HCT116 (cell line): ENCODE data around the gene LURAP1L. TPM values are rescaled to one million over a fixed set of nuclear protein-coding genes. Genes with fewer than 3 reads are reported as not detected.

Experiments
- ATAC-seq: fragments of 200-7000 bp; cut with Tn5 transposase; 2 replicates; pipeline ENCODE4 v1.9.1; 2020; ENCODE audit warnings: mild to moderate bottlenecking, moderate library complexity
- BruUV-seq: library from RNA; stranded (reverse); fragments of 400-500 nt; replicated peaks from 2 replicates; lab custom pipeline; 2021; lab: Mats Ljungman, UMichigan
- CTCF ChIA-PET: fragments of 300-600 bp; sonication (Branson Sonifier 250); formaldehyde crosslinking; loops from one replicate; lab custom pipeline; 2021; ENCODE audit warnings: antibody characterized with exemption; lab: Charles Lee
- POLR2A ChIA-PET: fragments of 300-600, 350-600 bp; sonication (Branson Sonifier 250); formaldehyde crosslinking; loops from one replicate; lab custom pipeline; 2021; ENCODE audit warnings: antibody characterized with exemption; lab: Charles Lee
- RAD21 ChIA-PET, 2 experiments: fragments of 300-600 bp; sonication (Branson Sonifier 250); formaldehyde crosslinking; loops; one replicate each; lab custom pipeline; 2023; ENCODE audit warnings: low total read pairs in 2 of 2; ENCODE audit not compliant: uncharacterized antibody in 2 of 2, unreplicated experiment in 2 of 2, low non-redundant PET in 1 of 2; lab: Charles Lee
- DNase-seq: peaks from one replicate; pipeline ENCODE4 v3.0.0-alpha.2; 2010; ENCODE audit warnings: low read depth, low spot score
- H2AFZ ChIP-seq: fragments of 200-600 bp; shearing (Covaris generic), sonication (generic); 2 replicates; pipeline ENCODE4 v1.6.1; 2017; ENCODE audit warnings: low read depth, mixed run types, mixed read lengths, antibody characterized with exemption, low read length; ENCODE audit not compliant: poor library complexity, severe bottlenecking
- H3K27ac ChIP-seq: 2 replicates; pipeline ENCODE4 v1.5.1; 2012; ENCODE audit warnings: low read depth, low read length
- H3K27me3 ChIP-seq: fragments of 200-600 bp; sonication (generic); 2 replicates; pipeline ENCODE4 v1.6.1; 2016; ENCODE audit warnings: mixed run types, low read length, mixed read lengths; ENCODE audit not compliant: insufficient read depth
- H3K36me3 ChIP-seq, 2 experiments: fragments of 200-500 bp in 1 of 2; fragments of 200-600 bp in 1 of 2; sonication (Bioruptor generic) in 1 of 2; sonication (generic) in 1 of 2; 2 replicates each; pipeline versions ENCODE4 v1.5.1 to v1.6.1; 2014 to 2016; ENCODE audit warnings: low read length in 2 of 2, inconsistent platforms in 1 of 2, mixed read lengths in 1 of 2, mixed run types in 1 of 2; ENCODE audit not compliant: insufficient read depth in 2 of 2, control insufficient read depth in 1 of 2
- H3K4me1 ChIP-seq, 2 experiments: fragments of 200-600 bp in 1 of 2; sonication (generic) in 1 of 2; 2 replicates each; pipeline versions ENCODE4 v1.5.1 to v1.6.1; 2012 to 2017; ENCODE audit warnings: low read length in 2 of 2, inconsistent platforms in 1 of 2, mild to moderate bottlenecking in 1 of 2, mixed read lengths in 1 of 2, mixed run types in 1 of 2, moderate library complexity in 1 of 2; ENCODE audit not compliant: insufficient read depth in 2 of 2, control insufficient read depth in 1 of 2
- H3K4me2 ChIP-seq: fragments of 200-600 bp; sonication (generic); 2 replicates; pipeline ENCODE4 v1.6.1; 2017; ENCODE audit warnings: mixed run types, low read length, mixed read lengths
- H3K4me3 ChIP-seq, 2 experiments: fragments of 200-600 bp in 1 of 2; sonication (generic) in 1 of 2; replicated peaks in 1 of 2; 2 replicates each; pipeline ENCODE4 v1.5.1; 2011 to 2016; ENCODE audit warnings: low read length in 2 of 2, control low read depth in 1 of 2, low read depth in 1 of 2, mild to moderate bottlenecking in 1 of 2, mixed read lengths in 1 of 2, mixed run types in 1 of 2
- H3K79me2 ChIP-seq: fragments of 200-600 bp; sonication (generic); 2 replicates; pipeline ENCODE4 v1.6.1; 2017; ENCODE audit warnings: mild to moderate bottlenecking, mixed run types, low read length, moderate library complexity, mixed read lengths; ENCODE audit not compliant: insufficient read depth
- H3K9ac ChIP-seq: fragments of 200-600 bp; sonication (generic); 2 replicates; pipeline ENCODE4 v1.6.1; 2016; ENCODE audit warnings: low read length, mixed read lengths
- H3K9me2 ChIP-seq: fragments of 200-600 bp; sonication (generic), shearing (Covaris generic); 2 replicates; pipeline ENCODE4 v1.6.1; 2017; ENCODE audit warnings: mixed run types, mild to moderate bottlenecking, moderate library complexity; ENCODE audit not compliant: insufficient read depth
- H3K9me3 ChIP-seq, 2 experiments: fragments of 200-500 bp in 1 of 2; fragments of 200-600 bp in 1 of 2; sonication (Bioruptor generic) in 1 of 2; sonication (generic) in 1 of 2; 2 replicates each; pipeline ENCODE4 v1.6.1; 2014 to 2017; ENCODE audit warnings: low read length in 2 of 2, mixed read lengths in 2 of 2, inconsistent platforms in 1 of 2, low read depth in 1 of 2, mild to moderate bottlenecking in 1 of 2, mixed run types in 1 of 2, moderate library complexity in 1 of 2; ENCODE audit not compliant: control insufficient read depth in 1 of 2, insufficient read depth in 1 of 2
- H4K20me1 ChIP-seq: fragments of 200-600 bp; sonication (generic), shearing (Covaris generic); 2 replicates; pipeline ENCODE4 v1.6.1; 2017; ENCODE audit warnings: mixed run types, mild to moderate bottlenecking, moderate library complexity; ENCODE audit not compliant: insufficient read depth
- ELF1 ChIP-seq: IDR thresholded peaks from 2 replicates; pipeline ENCODE4 v1.6.1; 2012; ENCODE audit warnings: low read depth, borderline replicate concordance
- EZH2 ChIP-seq: fragments of 200-600 bp; sonication (generic); IDR thresholded peaks from 2 replicates; pipeline ENCODE4 v1.6.1; 2017; ENCODE audit warnings: antibody characterized with exemption, mixed run types
- EZH2phosphoT487 ChIP-seq: fragments of 200-600 bp; IDR thresholded peaks from 2 replicates; pipeline ENCODE4 v1.6.1; 2018; ENCODE audit warnings: antibody characterized with exemption, borderline replicate concordance
- POLR2A ChIP-seq: IDR thresholded peaks from 2 replicates; pipeline ENCODE4 v1.7.0; 2011; ENCODE audit warnings: borderline replicate concordance; ENCODE audit not compliant: insufficient read depth, insufficient read length; ENCODE audit errors: extremely low read depth
- RAD21 ChIP-seq: IDR thresholded peaks from 2 replicates; pipeline ENCODE4 v1.6.1; 2012; ENCODE audit warnings: low read depth, mild to moderate bottlenecking
- SIN3A ChIP-seq: IDR thresholded peaks from 2 replicates; pipeline ENCODE4 v1.6.1; 2012; ENCODE audit warnings: low read depth
- ZFX ChIP-seq: fragments of 450-650 bp; IDR thresholded peaks from 2 replicates; pipeline ENCODE4 v1.6.1; 2017
- intact Hi-C: fragments of 100-400 bp; cut with micrococcal nuclease; formaldehyde crosslinking; loops from 2 replicates; pipeline ENCODE4 v1.10.0; 2022
- total RNA-seq: library from RNA; stranded (reverse); gene quantifications from one replicate; pipeline ENCODE4 v1.2.1, GENCODE V29; 2021; ENCODE audit not compliant: unreplicated experiment
- TF ChIP-seq, protein P1 (sequence below): IDR thresholded peaks from 2 replicates; pipeline ENCODE4 v1.6.1; 2012
- TF ChIP-seq, protein P2 (sequence below), 3 experiments: fragments of 200-600 bp in 1 of 3; sonication (generic) in 1 of 3; IDR thresholded peaks in 2 of 3; conservative IDR thresholded peaks in 1 of 3; 2 replicates each; pipeline ENCODE4 v1.5.1; 2012 to 2017; ENCODE audit warnings: low read depth in 2 of 3, low read length in 2 of 3, antibody characterized with exemption in 1 of 3, borderline replicate concordance in 1 of 3, control low read depth in 1 of 3, mild to moderate bottlenecking in 1 of 3, mixed read lengths in 1 of 3, mixed run types in 1 of 3, moderate library complexity in 1 of 3; ENCODE audit not compliant: insufficient read depth in 1 of 3
- TF ChIP-seq, protein P3 (sequence below): IDR thresholded peaks from 2 replicates; pipeline ENCODE4 v1.6.1; 2011; ENCODE audit warnings: mild to moderate bottlenecking, low read length, moderate library complexity; ENCODE audit not compliant: insufficient replicate concordance; ENCODE audit errors: extremely low read depth

Gene LURAP1L
- total RNA-seq, 1 experiment from 2014 or later = 13.3 TPM

DNA sequence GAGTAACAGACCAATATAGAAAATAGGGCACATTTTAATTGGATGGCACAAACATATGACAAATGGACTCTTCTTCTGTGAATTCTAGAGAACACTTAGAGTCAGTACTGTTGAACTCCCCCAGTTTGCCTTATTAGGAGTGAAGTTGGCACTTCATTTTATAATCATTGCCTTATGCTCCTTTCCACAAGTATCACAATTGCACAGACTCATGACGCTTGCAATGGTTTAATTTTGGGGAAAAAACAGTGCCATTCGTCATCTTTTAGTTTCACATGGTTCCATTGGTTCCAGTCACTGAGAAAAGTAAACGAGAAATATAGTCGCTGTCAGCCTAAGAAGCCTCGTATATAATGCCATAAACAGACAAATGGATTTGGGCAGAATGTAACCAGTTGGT lies 71.2 kb downstream of the LURAP1L start:
- TF ChIP-seq, protein P1, sequence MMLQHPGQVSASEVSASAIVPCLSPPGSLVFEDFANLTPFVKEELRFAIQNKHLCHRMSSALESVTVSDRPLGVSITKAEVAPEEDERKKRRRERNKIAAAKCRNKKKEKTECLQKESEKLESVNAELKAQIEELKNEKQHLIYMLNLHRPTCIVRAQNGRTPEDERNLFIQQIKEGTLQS = no peak
- TF ChIP-seq EZH2phosphoT487 (no peak), RAD21 (no peak), ZFX (no peak)
- TF ChIP-seq, all 23 proteins: peak for 0
- ChIA-PET POLR2A (no interaction called here), CTCF (no interaction called here), RAD21 (no interaction called here)
- no peak overlapping the region for H3K9ac ChIP-seq
- DNase-seq = no peak
- H3K9me2 ChIP-seq = 0 out of 2 replicates have a peak, but pooled peaks cover 4% of the 10 kb centered on the region
- no peak overlapping the region for H3K4me3 ChIP-seq
- no TSS peak for BruUV-seq
- intact Hi-C loops = no loop called here
- no peak overlapping the region for H2AFZ ChIP-seq
- H3K79me2 ChIP-seq = no peaks in the 10 kb centered on the region
- no peaks in the 10 kb centered on the region for H3K27me3 ChIP-seq
- H3K36me3 ChIP-seq = no peaks in the 10 kb centered on the region
- no peak overlapping the region for H3K27ac ChIP-seq
- H3K9me3 ChIP-seq = no peaks in the 10 kb centered on the region
- ATAC-seq = no peak
- no peak overlapping the region for H3K4me2 ChIP-seq
- no peaks in the 10 kb centered on the region for H4K20me1 ChIP-seq
- no peaks in the 10 kb centered on the region for H3K4me1 ChIP-seq

DNA sequence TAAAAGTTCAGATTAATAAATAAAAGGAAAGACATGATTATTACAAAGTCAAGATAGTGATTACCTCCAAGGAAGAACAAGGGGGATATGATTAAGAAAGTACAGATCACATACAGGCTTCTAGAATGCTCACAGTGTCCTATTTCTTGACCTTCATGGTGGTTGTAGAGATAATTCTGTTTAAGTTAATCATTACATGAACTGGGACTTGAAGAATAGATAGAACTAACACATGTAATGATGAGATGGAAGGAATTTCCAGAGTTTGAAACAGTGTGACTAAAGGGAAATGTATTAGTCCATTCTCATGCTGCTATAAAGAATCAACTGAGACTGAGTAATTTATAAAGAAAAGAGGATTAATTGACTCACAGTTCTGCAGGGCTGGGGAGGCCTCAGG lies 72.7 kb downstream of the LURAP1L start:
- Histone ChIP-seq H2AFZ (no peak overlapping the region), H4K20me1 (no peaks in the 10 kb centered on the region), H3K4me2 (no peak overlapping the region), H3K4me1 (no peaks in the 10 kb centered on the region), H3K9me3 (no peaks in the 10 kb centered on the region), H3K9ac (no peak overlapping the region), H3K27ac (no peak overlapping the region), H3K4me3 (no peak overlapping the region), H3K79me2 (no peaks in the 10 kb centered on the region), H3K27me3 (no peaks in the 10 kb centered on the region), H3K9me2 (0 out of 2 replicates have a peak, but pooled peaks cover 4% of the 10 kb centered on the region), H3K36me3 (no peaks in the 10 kb centered on the region)
- DNase-seq = no peak
- TF ChIP-seq, protein P2, sequence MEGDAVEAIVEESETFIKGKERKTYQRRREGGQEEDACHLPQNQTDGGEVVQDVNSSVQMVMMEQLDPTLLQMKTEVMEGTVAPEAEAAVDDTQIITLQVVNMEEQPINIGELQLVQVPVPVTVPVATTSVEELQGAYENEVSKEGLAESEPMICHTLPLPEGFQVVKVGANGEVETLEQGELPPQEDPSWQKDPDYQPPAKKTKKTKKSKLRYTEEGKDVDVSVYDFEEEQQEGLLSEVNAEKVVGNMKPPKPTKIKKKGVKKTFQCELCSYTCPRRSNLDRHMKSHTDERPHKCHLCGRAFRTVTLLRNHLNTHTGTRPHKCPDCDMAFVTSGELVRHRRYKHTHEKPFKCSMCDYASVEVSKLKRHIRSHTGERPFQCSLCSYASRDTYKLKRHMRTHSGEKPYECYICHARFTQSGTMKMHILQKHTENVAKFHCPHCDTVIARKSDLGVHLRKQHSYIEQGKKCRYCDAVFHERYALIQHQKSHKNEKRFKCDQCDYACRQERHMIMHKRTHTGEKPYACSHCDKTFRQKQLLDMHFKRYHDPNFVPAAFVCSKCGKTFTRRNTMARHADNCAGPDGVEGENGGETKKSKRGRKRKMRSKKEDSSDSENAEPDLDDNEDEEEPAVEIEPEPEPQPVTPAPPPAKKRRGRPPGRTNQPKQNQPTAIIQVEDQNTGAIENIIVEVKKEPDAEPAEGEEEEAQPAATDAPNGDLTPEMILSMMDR (IDR thresholded peaks at IDR 0.05 in 2 of 3, conservative IDR thresholded peaks at IDR 0.05 in 1 of 3; ENCODE audit: borderline replicate concordance in 1 of 3, insufficient read depth in 1 of 3, low read depth in 2 of 3, low read length in 2 of 3) = no peak
- TF ChIP-seq EZH2 = no peak
- TF ChIP-seq ELF1 = no peak
- no peak for TF ChIP-seq SIN3A
- no peak for TF ChIP-seq POLR2A
- TF ChIP-seq, protein P1 = no peak
- TF ChIP-seq, protein P3, sequence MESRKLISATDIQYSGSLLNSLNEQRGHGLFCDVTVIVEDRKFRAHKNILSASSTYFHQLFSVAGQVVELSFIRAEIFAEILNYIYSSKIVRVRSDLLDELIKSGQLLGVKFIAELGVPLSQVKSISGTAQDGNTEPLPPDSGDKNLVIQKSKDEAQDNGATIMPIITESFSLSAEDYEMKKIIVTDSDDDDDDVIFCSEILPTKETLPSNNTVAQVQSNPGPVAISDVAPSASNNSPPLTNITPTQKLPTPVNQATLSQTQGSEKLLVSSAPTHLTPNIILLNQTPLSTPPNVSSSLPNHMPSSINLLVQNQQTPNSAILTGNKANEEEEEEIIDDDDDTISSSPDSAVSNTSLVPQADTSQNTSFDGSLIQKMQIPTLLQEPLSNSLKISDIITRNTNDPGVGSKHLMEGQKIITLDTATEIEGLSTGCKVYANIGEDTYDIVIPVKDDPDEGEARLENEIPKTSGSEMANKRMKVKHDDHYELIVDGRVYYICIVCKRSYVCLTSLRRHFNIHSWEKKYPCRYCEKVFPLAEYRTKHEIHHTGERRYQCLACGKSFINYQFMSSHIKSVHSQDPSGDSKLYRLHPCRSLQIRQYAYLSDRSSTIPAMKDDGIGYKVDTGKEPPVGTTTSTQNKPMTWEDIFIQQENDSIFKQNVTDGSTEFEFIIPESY = no peak
- ATAC-seq = no peak
- ChIA-PET RAD21 (no interaction called here), CTCF (no interaction called here), POLR2A (no interaction called here)
- no TSS peak for BruUV-seq
- intact Hi-C loops = no loop called here
